HepG2 (cell line): ENCODE data around the gene UTP3. TPM values are rescaled to one million over a fixed set of nuclear protein-coding genes. Genes with fewer than 3 reads are reported as not detected.

Source experiments
- AGO1 ChIP-seq: fragments of 200-400 bp; formaldehyde crosslinking; IDR thresholded peaks from 2 replicates; pipeline ENCODE4 v1.6.1; 2017; ENCODE audit warnings: mild to moderate bottlenecking, low read depth, low read length, moderate library complexity; ENCODE audit not compliant: poor library complexity, severe bottlenecking
- ARHGAP35 ChIP-seq: sonication (generic); formaldehyde crosslinking; IDR thresholded peaks from 2 replicates; pipeline ENCODE4 v1.9.0; 2022; ENCODE audit warnings: mild to moderate bottlenecking, inconsistent platforms, moderate library complexity, missing genetic modification reagents, borderline replicate concordance
- FOSL2 ChIP-seq: sonication (generic); formaldehyde crosslinking; IDR thresholded peaks from 2 replicates; pipeline ENCODE4 v1.4.0; 2020; ENCODE audit warnings: missing genetic modification reagents
- KLF11 ChIP-seq: IDR thresholded peaks from 2 replicates; pipeline ENCODE4 v1.6.1; 2016; ENCODE audit warnings: missing compliant biosample characterization
- MTA3 ChIP-seq: sonication (generic); formaldehyde crosslinking; IDR thresholded peaks from 2 replicates; pipeline ENCODE4 v1.4.0; 2020; ENCODE audit warnings: missing genetic modification reagents
- PLRG1 ChIP-seq: fragments of 450-650 bp; conservative IDR thresholded peaks from 2 replicates; pipeline ENCODE4 v1.6.1; 2016
- SALL2 ChIP-seq: sonication (generic); formaldehyde crosslinking; IDR thresholded peaks from 2 replicates; pipeline ENCODE4 v1.8.1; 2023; ENCODE audit warnings: mild to moderate bottlenecking, missing genetic modification reagents, inconsistent platforms
- TEAD2 ChIP-seq: sonication (generic); formaldehyde crosslinking; IDR thresholded peaks from 2 replicates; pipeline ENCODE4 v1.9.0; 2021; ENCODE audit warnings: missing genetic modification reagents
- TFE3 ChIP-seq: IDR thresholded peaks from 2 replicates; pipeline ENCODE4 v1.6.1; 2016
- ZC3H13 ChIP-seq: sonication (generic); formaldehyde crosslinking; IDR thresholded peaks from 2 replicates; pipeline ENCODE4 v1.8.1; 2023; ENCODE audit warnings: mild to moderate bottlenecking, missing genetic modification reagents, moderate library complexity
- ZNF160 ChIP-seq: sonication (generic); formaldehyde crosslinking; IDR thresholded peaks from 2 replicates; pipeline ENCODE4 v1.8.0; 2022; ENCODE audit warnings: mild to moderate bottlenecking, inconsistent platforms, missing genetic modification reagents
- ZNF207 ChIP-seq: fragments of 450-650 bp; IDR thresholded peaks from 2 replicates; pipeline ENCODE4 v1.6.1; 2016; ENCODE audit warnings: antibody characterized with exemption, borderline replicate concordance
- ZNF263 ChIP-seq: sonication (generic); formaldehyde crosslinking; IDR thresholded peaks from 2 replicates; pipeline ENCODE4 v1.4.0; 2020; ENCODE audit warnings: missing genetic modification reagents
- ZNF329 ChIP-seq: sonication (generic); formaldehyde crosslinking; IDR thresholded peaks from 2 replicates; pipeline ENCODE4 v1.9.0; 2021; ENCODE audit warnings: low read depth, mild to moderate bottlenecking, missing genetic modification reagents
- ZNF382 ChIP-seq: sonication (generic); formaldehyde crosslinking; IDR thresholded peaks from 2 replicates; pipeline ENCODE4 v1.5.0; 2020; ENCODE audit warnings: missing genetic modification reagents, mild to moderate bottlenecking, borderline replicate concordance
- polyA plus RNA-seq, 8 experiments: library from polyadenylated mRNA; depleted of rRNA in 3 of 8; stranded (reverse) in 7 of 8; unstranded in 1 of 8; fragments of >200 nt; fragmentation: Illumina TruSeq in 4 of 8; extraction: Trizol in 4 of 8; gene quantifications; 2 replicates each; pipeline versions ENCODE4 v1.2.1 to v1.2.3, GENCODE V29; 2011 to 2016; ENCODE audit warnings: low read depth in 4 of 8, missing spikeins in 1 of 8, mixed read lengths in 1 of 8; ENCODE audit not compliant: insufficient read depth in 1 of 8
- total RNA-seq, 5 experiments: library from RNA; depleted of rRNA; stranded (reverse); fragments of >200 nt; fragmentation: Illumina TruSeq; extraction: Trizol; gene quantifications; 2 replicates each; pipeline ENCODE4 v1.2.3, GENCODE V29; 2016; ENCODE audit warnings: low read depth in 1 of 5
- TF ChIP-seq, protein P1 (sequence below): IDR thresholded peaks from 2 replicates; pipeline ENCODE4 v1.4.0; 2020; ENCODE audit warnings: mild to moderate bottlenecking, missing genetic modification reagents
- TF ChIP-seq, protein P2 (sequence below): sonication (generic); formaldehyde crosslinking; IDR thresholded peaks from 2 replicates; pipeline ENCODE4 v1.4.0; 2020; ENCODE audit warnings: low read depth, missing genetic modification reagents
- TF ChIP-seq, protein P3 (sequence below): sonication (generic); formaldehyde crosslinking; IDR thresholded peaks from 2 replicates; pipeline ENCODE4 v1.4.0; 2020; ENCODE audit warnings: mild to moderate bottlenecking, missing genetic modification reagents

Gene UTP3
- total and polyA plus RNA-seq, 2 of the 13 experiments (the other 11 are each of a cell fraction or from before 2014, with no cell fraction given) = 6.9 to 19.5 TPM

DNA sequence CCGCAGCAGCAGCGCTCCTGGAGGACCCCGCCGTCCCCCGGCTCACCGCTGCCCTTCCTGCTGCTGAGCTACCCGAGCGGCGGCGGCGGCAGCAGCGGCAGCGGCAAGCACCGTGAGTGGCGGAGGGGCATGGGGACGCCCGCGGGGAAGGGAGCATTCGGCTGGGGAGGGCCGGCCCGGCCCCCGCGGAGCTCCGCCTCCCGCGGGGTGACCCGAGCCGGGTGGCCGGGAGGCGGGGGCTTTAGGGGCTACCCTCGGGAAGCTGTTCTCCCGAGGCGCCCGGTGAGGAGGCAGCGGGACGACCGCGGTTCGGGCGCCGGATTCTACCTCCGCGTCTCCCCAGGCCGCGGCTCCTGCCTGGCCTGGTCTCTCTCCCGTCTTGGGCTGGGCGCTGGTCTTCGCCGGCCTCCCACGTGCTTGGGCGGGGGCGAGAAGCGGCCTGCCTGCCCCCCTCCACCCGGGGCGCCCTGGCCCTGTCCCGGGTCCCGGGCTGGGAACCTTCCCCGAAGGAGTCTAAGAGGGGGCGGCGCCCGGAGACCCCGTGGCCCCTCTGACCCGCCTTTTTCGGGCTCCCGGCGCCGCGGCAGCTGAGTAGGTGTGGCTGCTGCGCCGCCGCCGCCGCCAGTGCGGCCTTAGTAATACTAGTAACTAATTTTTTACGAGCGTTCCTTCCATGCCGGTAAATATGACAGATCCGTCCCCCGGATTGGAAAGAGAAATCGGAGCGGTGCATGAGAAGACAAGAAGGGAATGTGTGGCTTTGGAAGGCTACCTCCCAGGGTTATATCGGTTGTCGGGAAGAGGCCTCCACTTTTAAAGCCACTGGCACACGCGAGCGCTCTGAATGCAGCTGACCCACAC is 17.1 kb downstream of the UTP3 start (continued):
- TF ChIP-seq, protein P1, sequence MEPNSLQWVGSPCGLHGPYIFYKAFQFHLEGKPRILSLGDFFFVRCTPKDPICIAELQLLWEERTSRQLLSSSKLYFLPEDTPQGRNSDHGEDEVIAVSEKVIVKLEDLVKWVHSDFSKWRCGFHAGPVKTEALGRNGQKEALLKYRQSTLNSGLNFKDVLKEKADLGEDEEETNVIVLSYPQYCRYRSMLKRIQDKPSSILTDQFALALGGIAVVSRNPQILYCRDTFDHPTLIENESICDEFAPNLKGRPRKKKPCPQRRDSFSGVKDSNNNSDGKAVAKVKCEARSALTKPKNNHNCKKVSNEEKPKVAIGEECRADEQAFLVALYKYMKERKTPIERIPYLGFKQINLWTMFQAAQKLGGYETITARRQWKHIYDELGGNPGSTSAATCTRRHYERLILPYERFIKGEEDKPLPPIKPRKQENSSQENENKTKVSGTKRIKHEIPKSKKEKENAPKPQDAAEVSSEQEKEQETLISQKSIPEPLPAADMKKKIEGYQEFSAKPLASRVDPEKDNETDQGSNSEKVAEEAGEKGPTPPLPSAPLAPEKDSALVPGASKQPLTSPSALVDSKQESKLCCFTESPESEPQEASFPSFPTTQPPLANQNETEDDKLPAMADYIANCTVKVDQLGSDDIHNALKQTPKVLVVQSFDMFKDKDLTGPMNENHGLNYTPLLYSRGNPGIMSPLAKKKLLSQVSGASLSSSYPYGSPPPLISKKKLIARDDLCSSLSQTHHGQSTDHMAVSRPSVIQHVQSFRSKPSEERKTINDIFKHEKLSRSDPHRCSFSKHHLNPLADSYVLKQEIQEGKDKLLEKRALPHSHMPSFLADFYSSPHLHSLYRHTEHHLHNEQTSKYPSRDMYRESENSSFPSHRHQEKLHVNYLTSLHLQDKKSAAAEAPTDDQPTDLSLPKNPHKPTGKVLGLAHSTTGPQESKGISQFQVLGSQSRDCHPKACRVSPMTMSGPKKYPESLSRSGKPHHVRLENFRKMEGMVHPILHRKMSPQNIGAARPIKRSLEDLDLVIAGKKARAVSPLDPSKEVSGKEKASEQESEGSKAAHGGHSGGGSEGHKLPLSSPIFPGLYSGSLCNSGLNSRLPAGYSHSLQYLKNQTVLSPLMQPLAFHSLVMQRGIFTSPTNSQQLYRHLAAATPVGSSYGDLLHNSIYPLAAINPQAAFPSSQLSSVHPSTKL (CRISPR knock-in tag) = peak; percentile 45; the same call in 1 of the 2 replicates
- TF ChIP-seq ZNF382 (no peak), PLRG1 (no peak), FOSL2 (no peak; the same call in 1 of the 2 replicates), ZNF329 (CRISPR knock-in tag) (no peak), AGO1 (no peak), ARHGAP35 (CRISPR knock-in tag) (no peak), TFE3 (CRISPR knock-in tag) (no peak), KLF11 (CRISPR knock-in tag) (no peak), ZNF207 (no peak), SALL2 (peak; percentile 69; the same call in 1 of the 2 replicates), ZNF160 (CRISPR knock-in tag) (no peak), MTA3 (no peak), ZC3H13 (no peak; the same call in 1 of the 2 replicates), TEAD2 (CRISPR knock-in tag) (0 out of 2 replicates have a peak, but pooled peaks have one; percentile 20), ZNF263 (CRISPR knock-in tag) (no peak)
- TF ChIP-seq, protein P2, sequence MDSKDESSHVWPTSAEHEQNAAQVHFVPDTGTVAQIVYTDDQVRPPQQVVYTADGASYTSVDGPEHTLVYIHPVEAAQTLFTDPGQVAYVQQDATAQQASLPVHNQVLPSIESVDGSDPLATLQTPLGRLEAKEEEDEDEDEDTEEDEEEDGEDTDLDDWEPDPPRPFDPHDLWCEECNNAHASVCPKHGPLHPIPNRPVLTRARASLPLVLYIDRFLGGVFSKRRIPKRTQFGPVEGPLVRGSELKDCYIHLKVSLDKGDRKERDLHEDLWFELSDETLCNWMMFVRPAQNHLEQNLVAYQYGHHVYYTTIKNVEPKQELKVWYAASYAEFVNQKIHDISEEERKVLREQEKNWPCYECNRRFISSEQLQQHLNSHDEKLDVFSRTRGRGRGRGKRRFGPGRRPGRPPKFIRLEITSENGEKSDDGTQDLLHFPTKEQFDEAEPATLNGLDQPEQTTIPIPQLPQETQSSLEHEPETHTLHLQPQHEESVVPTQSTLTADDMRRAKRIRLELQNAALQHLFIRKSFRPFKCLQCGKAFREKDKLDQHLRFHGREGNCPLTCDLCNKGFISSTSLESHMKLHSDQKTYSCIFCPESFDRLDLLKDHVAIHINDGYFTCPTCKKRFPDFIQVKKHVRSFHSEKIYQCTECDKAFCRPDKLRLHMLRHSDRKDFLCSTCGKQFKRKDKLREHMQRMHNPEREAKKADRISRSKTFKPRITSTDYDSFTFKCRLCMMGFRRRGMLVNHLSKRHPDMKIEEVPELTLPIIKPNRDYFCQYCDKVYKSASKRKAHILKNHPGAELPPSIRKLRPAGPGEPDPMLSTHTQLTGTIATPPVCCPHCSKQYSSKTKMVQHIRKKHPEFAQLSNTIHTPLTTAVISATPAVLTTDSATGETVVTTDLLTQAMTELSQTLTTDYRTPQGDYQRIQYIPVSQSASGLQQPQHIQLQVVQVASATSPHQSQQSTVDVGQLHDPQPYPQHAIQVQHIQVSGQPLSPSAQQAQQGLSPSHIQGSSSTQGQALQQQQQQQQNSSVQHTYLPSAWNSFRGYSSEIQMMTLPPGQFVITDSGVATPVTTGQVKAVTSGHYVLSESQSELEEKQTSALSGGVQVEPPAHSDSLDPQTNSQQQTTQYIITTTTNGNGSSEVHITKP (CRISPR knock-in tag) = 0 out of 2 replicates have a peak, but pooled peaks have one; percentile 27
- TF ChIP-seq, protein P3, sequence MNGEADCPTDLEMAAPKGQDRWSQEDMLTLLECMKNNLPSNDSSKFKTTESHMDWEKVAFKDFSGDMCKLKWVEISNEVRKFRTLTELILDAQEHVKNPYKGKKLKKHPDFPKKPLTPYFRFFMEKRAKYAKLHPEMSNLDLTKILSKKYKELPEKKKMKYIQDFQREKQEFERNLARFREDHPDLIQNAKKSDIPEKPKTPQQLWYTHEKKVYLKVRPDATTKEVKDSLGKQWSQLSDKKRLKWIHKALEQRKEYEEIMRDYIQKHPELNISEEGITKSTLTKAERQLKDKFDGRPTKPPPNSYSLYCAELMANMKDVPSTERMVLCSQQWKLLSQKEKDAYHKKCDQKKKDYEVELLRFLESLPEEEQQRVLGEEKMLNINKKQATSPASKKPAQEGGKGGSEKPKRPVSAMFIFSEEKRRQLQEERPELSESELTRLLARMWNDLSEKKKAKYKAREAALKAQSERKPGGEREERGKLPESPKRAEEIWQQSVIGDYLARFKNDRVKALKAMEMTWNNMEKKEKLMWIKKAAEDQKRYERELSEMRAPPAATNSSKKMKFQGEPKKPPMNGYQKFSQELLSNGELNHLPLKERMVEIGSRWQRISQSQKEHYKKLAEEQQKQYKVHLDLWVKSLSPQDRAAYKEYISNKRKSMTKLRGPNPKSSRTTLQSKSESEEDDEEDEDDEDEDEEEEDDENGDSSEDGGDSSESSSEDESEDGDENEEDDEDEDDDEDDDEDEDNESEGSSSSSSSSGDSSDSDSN (CRISPR knock-in tag) = peak; percentile 45
